Epithelial cell of esophagus (primary cell): ENCODE data around the gene DIAPH3.

Experiments
- DNase-seq: peaks from one replicate; pipeline ENCODE4 v3.0.0; 2010; ENCODE audit warnings: low read depth
- H3K4me3 ChIP-seq: 2 replicates; pipeline ENCODE4 v1.5.1; 2011; ENCODE audit warnings: mild to moderate bottlenecking, low read length, control low read depth
- TF ChIP-seq, protein P1 (sequence below): IDR thresholded peaks from 2 replicates; pipeline ENCODE4 v1.5.1; 2011; ENCODE audit warnings: low read depth, mild to moderate bottlenecking, low read length, control low read depth, inconsistent platforms; ENCODE audit not compliant: insufficient read depth; ENCODE audit errors: missing control alignments

Gene DIAPH3

DNA sequence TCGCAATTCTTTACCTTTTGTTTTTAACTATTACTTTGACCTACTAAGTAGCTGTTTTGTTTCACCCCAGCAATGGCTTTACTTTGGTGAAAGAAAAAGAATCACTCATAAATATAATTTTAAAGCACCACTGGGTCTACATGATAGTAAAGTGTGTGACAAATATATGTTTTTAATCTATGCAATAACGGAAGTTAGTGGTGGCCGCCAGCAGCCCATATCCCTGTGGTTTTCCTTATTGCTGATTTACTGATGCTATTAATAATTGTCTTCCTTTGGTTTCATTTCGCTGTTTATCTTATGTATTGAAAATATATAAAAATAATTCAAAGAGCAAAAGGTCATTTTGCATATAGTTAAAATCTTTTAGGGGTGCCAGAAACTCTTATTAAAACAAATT, 491.3 kb downstream of the DIAPH3 start:
- H3K4me3 ChIP-seq: no peak overlapping the region
- DNase-seq: no peak

DNA sequence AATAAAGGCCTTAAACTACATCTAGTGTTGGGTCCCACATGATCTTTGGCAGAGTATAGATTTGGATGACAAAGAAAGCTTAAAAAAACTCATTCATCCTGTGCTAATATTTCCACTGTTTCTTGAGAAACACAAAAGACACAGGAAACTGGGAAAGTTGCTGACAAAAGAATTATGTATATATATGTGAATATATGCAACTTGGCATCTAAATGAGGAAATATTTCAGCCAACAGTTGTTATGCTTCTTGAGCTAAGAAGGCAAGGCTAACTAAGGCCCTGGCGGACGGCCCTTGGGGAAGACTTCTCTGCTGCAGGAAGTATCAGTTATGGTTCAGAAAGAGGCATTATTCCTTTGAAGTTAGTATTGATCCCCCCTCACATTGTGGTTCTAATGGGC, 491.8 kb downstream of the DIAPH3 start:
- no peak overlapping the region for H3K4me3 ChIP-seq
- TF ChIP-seq, protein P1, sequence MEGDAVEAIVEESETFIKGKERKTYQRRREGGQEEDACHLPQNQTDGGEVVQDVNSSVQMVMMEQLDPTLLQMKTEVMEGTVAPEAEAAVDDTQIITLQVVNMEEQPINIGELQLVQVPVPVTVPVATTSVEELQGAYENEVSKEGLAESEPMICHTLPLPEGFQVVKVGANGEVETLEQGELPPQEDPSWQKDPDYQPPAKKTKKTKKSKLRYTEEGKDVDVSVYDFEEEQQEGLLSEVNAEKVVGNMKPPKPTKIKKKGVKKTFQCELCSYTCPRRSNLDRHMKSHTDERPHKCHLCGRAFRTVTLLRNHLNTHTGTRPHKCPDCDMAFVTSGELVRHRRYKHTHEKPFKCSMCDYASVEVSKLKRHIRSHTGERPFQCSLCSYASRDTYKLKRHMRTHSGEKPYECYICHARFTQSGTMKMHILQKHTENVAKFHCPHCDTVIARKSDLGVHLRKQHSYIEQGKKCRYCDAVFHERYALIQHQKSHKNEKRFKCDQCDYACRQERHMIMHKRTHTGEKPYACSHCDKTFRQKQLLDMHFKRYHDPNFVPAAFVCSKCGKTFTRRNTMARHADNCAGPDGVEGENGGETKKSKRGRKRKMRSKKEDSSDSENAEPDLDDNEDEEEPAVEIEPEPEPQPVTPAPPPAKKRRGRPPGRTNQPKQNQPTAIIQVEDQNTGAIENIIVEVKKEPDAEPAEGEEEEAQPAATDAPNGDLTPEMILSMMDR: no peak
- no peak for DNase-seq

More for the DNA sequence above, 491.3 kb downstream of the DIAPH3 start:
- TF ChIP-seq, protein P1: no peak

DNA sequence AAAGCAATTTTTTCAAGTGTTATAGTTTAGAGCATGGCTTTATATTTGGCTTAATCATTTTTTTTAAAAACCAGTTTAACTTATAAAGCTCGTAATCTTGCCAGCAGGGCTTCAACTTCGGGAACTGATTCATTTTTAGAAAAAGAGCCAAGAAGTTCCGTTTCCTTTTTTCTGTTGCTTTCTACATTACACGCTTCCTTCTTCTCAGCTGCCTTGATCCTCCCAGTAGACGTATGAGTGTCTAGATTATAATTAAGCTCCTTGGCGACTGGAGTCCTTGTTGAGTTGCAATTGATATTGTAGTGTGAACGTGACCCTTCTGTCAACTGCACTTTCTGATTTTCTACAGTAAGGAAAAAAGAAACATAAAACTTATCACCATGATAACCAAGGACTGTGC, 497.2 kb downstream of the DIAPH3 start:
- no peak overlapping the region for H3K4me3 ChIP-seq
- TF ChIP-seq, protein P1: no peak
- DNase-seq: no peak

DNA sequence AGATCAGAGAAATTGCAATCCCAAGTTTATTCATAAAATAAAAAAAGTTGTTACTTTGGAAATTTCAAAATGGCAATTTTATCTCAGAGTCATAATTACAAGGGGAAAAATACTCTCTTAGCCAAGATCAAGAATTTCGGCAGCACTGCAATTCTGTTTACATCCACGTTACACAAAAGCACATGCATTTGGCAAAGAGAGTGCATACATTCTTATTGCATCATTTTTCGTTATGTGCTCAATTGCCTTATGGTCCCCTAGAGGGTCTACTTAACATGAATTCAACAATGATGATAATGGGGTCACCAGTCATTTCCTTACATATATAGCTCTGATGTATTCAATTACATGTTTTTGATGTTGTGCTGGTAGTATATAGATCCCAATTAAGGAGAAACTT, 498.0 kb downstream of the DIAPH3 start:
- DNase-seq: no peak
- TF ChIP-seq, protein P1: no peak
- no peak overlapping the region for H3K4me3 ChIP-seq

DNA sequence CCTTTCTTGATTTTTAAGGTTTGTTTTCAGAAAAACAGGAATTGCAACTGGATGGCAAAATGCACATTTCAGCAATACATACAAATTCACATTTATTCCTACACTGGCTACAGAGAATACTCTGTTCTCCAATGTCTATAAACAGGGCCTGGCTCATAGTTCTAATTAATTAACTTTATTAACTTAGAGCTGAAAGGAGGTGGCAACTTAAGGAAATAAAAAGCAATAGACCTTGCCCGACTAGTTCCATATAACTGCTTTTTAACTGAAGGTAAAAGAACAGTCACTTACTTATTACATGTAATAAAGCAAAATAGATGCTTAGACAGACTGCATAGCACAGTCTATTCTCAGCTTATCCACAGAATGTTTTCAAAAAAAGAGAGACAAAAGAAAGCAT, 498.5 kb downstream of the DIAPH3 start:
- H3K4me3 ChIP-seq: no peak overlapping the region
- no peak for DNase-seq
- TF ChIP-seq, protein P1: no peak

DNA sequence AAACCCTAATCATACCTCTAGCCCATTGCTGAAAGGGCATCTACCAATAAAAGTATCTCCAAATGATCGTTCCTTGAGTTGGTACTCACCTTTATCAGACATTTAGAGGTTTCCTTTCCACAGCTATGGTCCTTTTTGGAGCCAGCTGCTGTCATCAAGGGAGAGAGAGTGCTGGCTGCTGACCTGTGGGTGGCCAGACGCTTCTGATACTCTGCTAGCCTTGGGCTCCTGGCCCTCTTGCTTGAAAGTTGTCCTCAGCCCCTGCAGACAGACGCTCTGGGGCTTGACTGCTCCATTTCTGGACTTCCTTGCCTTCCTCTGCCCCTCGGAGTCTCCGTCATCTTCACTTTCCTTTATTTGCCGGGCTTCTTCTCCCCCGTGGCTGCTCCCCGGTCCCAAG, 499.1 kb downstream of the DIAPH3 start:
- DNase-seq: no peak
- no peak overlapping the region for H3K4me3 ChIP-seq
- TF ChIP-seq, protein P1: no peak

DNA sequence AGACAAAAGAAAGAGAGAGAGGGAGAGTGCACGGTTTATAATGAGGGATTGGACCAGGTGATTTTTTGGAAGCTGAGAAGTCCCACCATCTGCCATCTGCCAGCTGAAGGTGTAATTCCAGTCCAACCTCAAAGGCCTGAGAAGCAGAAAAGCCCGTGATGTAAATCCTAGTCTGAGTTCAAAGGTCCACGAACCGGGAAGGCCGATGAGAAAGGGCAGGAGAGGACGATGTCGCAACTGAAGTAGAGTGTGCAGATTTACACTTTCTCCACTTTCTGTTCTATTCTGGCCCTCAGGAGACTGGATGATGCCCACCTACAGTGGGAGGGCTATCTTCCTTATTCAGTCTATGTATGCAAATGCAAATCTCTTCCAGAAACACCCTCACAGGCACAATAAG, 500.0 kb downstream of the DIAPH3 start:
- DNase-seq: no peak

More for the DNA sequence above, 500.0 kb downstream of the DIAPH3 start:
- TF ChIP-seq, protein P1: no peak
- H3K4me3 ChIP-seq: no peak overlapping the region
